Measurements from ENCODE around the gene PFKM. TPM values are rescaled to one million over a fixed set of nuclear protein-coding genes. Genes with fewer than 3 reads are reported as not detected.

Gene PFKM
- polyA plus RNA-seq (2013, experiment 1 of 2; ENCODE audit: insufficient read length): 39.9 TPM
- polyA plus RNA-seq (2013, experiment 2 of 2; ENCODE audit: insufficient read length): 42.9 TPM

GRCh38 chr12:48119078-48119833, at the start of gene PFKM:
Gene PFKM, plus strand, starts transcription at chr12:48119364. Its CDS starts 3,411 bp downstream, at chr12:48122775.
- peak; percentile 88 for DNase-seq

- no peak for DNase-seq
Observed at GRCh38 chr12:48070033-48070432, 49.1 kb upstream of the PFKM start.

- no peak for DNase-seq
Observed at GRCh38 chr12:48070731-48071130, 48.4 kb upstream of the PFKM start.

- no peak for DNase-seq
Observed at GRCh38 chr12:48071808-48072207, 47.4 kb upstream of the PFKM start.

GRCh38 chr12:48072266-48072665, 46.9 kb upstream of the PFKM start:
- DNase-seq: no peak

DNA sequence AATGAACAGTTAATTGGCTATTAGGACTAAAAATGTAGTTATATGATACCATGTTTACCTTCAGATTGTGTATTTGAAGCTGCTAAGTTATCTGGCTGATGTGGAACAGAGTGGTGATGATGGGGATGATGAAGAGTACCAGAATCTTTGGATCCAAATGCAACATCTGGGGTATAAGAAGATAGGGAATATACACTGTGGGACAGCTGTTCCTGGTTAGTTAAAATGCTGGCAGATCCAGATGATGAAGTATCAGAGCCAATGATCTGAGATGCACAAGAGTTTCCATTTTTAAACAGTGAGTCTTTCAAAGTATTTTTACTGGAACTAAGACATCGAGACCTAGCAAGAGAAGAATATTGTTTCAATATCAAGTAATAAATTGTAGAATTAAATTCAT, 44.9 kb upstream of the PFKM start:
- no peak for DNase-seq

DNA sequence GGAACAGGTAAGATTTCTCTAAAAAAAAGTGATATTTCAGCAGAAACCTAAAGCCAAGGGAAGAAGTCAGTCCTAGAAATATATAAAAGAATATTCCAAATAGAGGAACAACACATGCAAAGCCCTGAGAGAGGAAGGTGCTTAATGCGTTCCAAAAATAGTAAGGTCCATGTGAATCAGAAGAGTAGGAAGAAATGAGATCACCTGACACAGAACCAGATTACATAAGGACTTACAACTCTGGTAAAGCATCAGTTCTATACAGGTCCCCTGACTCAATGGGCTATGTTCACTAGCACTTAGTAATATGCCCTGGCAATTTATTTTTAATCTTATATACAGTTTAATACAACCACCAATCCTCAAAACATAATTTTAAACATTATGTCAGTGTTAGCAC, 43.3 kb upstream of the PFKM start:
- DNase-seq: no peak

DNA sequence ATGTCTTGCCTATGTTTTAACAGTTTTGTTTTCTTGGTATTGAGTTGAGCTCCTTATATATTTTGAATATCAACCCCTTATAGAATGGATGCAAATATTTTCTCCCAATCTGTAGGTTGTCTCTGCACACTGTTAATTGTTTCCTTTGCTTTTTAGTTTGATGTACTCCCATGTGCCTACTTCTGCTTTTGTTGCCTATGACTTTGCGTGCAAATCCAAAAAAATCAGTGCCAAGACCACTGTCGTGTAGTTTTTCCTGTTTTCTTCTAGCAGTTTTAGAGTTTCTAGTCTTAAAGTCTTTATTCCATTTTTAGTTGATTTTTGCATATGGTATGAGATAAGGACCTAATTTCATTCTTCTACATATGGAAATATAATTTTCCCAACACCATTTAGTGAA, 42.1 kb upstream of the PFKM start:
- no peak for DNase-seq

DNA sequence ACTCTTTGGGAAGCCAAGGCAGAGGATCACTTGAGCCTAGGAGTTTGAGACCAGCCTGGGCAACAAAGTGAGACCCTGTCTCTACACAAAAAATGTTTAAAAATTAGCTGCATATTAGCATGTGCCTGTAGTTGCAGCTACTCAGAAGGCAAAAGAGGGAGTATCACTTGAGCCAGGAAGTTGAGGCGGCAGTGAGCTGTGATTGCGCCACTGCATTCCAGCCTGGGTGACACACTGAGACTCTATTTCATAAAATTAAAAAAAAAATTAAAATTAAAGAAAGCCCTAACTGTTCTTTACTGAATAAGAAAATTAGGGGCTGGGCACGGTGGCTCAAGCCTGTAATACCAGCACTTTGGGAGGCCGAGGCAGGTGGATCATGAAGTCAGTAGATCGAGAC, 40.3 kb upstream of the PFKM start:
- peak; percentile 58 for DNase-seq

DNA sequence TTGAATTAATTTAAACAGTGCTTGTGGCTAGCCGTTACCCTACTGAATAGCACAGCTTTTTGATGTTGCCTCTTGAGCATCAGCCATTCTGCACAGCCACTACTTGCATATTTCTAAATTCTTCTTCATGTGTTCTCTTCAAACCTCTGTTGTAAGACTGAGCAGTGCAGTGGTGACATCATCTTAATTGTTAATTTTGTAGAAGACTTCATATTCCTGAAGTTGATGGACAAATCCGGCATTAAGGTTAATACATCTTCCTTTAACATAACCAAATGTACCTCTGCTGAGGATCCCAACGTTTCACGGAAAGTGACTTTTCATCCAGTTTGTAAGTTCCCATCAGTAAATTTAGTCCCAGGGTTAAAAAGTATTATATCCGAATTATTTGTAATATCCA, 38.9 kb upstream of the PFKM start:
- DNase-seq: no peak

GRCh38 chr12:48080821-48081220, 38.3 kb upstream of the PFKM start:
- DNase-seq: no peak

- DNase-seq: peak; percentile 22
Observed at GRCh38 chr12:48084066-48084465, 35.1 kb upstream of the PFKM start.

- no peak for DNase-seq
Observed at GRCh38 chr12:48084841-48085460, 34.2 kb upstream of the PFKM start.

- DNase-seq: no peak
Observed at GRCh38 chr12:48086327-48086726, 32.8 kb upstream of the PFKM start.

DNA sequence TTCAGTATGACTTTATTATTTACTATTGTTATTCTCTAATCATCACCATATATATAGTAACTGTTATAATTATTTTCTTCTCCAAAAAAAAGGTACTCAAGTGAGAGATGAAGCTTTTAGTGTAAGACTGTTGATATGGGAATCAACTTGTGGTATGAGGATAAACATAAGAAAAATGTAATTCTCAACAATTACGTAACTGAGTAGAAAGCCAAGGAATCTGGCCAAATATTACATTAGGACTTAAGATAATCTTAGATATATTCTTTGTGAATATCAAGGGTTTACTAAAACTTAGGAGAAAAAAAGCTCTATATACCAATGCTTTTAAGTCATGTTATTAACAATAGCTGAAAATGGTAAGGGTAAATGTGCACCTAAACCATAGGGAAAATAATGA, 26.6 kb upstream of the PFKM start:
- DNase-seq: peak; percentile 11

- no peak for DNase-seq
Observed at GRCh38 chr12:48104531-48104930, 14.6 kb upstream of the PFKM start.

GRCh38 chr12:48105321-48105866, 13.8 kb upstream of the PFKM start:
- no peak for DNase-seq

- peak; percentile 90 for DNase-seq
Observed at GRCh38 chr12:48105867-48106680, 13.1 kb upstream of the PFKM start, which contains the start of gene SENP1. Gene SENP1, minus strand, starts transcription at chr12:48106079. Its CDS starts 4,607 bp downstream, at chr12:48101472.

DNA sequence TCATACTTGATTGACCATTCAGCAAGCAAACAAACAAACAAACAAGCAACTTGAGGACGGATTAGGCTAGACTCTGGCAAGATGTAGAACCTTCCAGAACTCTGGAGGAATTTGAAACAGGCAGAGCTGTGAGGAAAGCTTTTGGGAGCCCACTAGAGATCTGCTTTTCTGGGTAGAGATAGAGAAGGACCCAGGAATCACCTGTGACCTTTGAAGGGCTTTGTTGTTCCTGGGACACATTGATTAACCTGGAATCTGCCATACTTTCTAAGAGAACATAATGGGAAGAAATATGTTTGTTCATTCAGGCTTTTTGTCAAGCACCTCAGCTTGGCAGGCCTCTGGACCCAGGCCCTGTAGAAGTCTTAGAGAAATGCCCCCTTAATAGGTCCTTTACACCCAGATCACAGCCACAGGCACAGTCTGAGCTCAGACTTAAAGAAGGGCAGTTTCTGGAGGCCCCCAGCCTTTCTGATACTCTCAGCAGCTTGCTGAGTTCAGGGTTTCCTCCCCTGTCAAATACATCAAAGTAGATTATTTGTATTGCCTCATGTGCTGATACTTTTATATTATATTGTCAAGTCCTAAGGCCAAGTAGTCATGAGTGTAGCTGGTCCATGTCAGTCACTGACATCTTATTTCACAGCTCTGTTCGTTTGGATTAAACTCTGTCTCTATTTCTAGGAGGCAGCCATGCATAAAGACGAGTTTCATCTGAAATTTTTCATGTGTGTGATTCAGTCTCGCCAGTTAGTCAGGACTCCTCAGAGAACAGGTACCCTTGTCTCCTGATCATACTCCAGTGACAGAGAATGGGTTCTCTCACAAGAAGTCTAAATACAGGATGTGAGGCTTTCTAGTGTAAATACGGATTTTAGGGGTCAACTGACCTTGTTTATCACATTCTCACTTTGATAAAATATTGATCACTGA, 12.2 kb upstream of the PFKM start:
- DNase-seq: no peak

DNA sequence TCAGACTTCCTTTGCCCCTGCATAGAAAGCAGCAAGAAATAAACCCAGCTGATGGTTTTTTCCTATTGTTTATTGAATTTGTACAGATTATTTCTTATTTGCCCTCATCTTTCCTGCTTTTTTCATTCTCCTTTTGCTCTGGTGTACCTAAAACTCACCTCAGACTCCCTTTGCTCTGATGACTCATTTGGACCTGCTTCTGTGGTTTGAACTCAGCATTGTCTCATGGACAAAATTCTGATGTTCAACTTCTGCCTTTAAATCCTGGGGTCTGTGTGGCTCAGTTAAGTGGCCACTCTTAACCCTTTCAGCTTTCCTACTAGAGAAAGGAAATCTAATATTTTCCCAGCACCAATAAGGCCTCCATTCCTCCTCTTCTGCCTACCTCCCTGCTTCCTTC, 9.7 kb upstream of the PFKM start:
- DNase-seq: no peak

GRCh38 chr12:48110691-48111311, 8.4 kb upstream of the PFKM start:
- no peak for DNase-seq

Data from fibroblast of skin of scalp (primary cell).